ENCODE data around the gene MED27. TPM values are rescaled to one million over a fixed set of nuclear protein-coding genes. Genes with fewer than 3 reads are reported as not detected.

The MED27 gene
- total RNA-seq, 1 donor from 2014 or later, result 15.7 TPM

- intact Hi-C loops (cut with DNase I), result no loop called here
- DNase-seq (no peak), ATAC-seq (no peak)
- Histone ChIP-seq H3K36me3 (no peaks in the 10 kb centered on the region), H3K4me3 (no peak overlapping the region), H3K9me3 (no peaks in the 10 kb centered on the region), H3K27me3 (ENCODE audit: low read depth) (peaks cover 37% of the 10 kb centered on the region), H3K27ac (no peak overlapping the region), H3K4me1 (no peaks in the 10 kb centered on the region)
- TF ChIP-seq CTCF (IDR thresholded peaks at IDR 0.05), result no peak
Observed at GRCh38 chr9:131826053-131826452, 253.6 kb downstream of the MED27 start.

- ATAC-seq (no peak), DNase-seq (no peak)
- no peak overlapping the region for H3K27ac ChIP-seq
- intact Hi-C loops (cut with DNase I), result no loop called here
- H3K27me3 ChIP-seq (ENCODE audit: low read depth), result peaks cover 38% of the 10 kb centered on the region
- H3K4me1 ChIP-seq, result no peaks in the 10 kb centered on the region
- no peaks in the 10 kb centered on the region for H3K9me3 ChIP-seq
- no peaks in the 10 kb centered on the region for H3K36me3 ChIP-seq
- H3K4me3 ChIP-seq, result no peak overlapping the region
- no peak for TF ChIP-seq CTCF (IDR thresholded peaks at IDR 0.05)
Observed at GRCh38 chr9:131824953-131825495, 254.6 kb downstream of the MED27 start.

DNA sequence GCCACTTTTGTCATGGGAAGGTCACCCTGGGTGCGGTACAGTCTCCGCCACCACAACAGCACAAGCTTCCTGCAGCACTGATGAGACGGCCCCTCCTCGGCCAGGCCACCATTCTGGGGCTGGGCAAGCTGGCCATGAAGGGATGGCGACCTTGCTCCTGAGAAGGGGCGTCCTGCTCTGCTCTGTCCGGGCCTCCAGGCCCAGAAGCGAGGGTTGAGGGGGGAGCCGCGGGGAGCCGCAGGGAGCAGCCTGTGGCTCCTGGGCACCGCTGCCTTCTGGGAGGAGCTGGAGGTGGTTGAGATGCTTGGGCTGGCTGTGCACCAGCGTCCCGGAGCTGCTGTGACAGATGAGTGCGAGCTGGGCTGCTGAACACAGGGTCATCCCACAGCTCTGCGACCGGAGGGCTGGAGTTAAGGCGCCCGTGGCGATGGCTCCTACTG lies 255.5 kb downstream of the MED27 start:
- no peaks in the 10 kb centered on the region for H3K9me3 ChIP-seq
- peaks cover 42% of the 10 kb centered on the region for H3K27me3 ChIP-seq (ENCODE audit: low read depth)
- ATAC-seq (no peak), DNase-seq (no peak)
- intact Hi-C loops (cut with DNase I), result no loop called here
- no peak overlapping the region for H3K27ac ChIP-seq
- TF ChIP-seq CTCF (IDR thresholded peaks at IDR 0.05), result no peak
- H3K4me1 ChIP-seq, result no peaks in the 10 kb centered on the region
- no peaks in the 10 kb centered on the region for H3K36me3 ChIP-seq
- H3K4me3 ChIP-seq, result no peak overlapping the region

GRCh38 chr9:131823701-131824146 lies 255.9 kb downstream of the MED27 start:
- Histone ChIP-seq H3K27ac (no peak overlapping the region), H3K27me3 (ENCODE audit: low read depth) (peaks cover 42% of the 10 kb centered on the region), H3K36me3 (no peaks in the 10 kb centered on the region), H3K4me3 (no peak overlapping the region), H3K4me1 (no peaks in the 10 kb centered on the region), H3K9me3 (no peaks in the 10 kb centered on the region)
- ATAC-seq (no peak), DNase-seq (no peak)
- TF ChIP-seq CTCF (IDR thresholded peaks at IDR 0.05), result no peak
- intact Hi-C loops (cut with DNase I), result no loop called here

GRCh38 chr9:131818089-131818488 lies 261.6 kb downstream of the MED27 start:
- H3K36me3 ChIP-seq, result no peaks in the 10 kb centered on the region
- H3K27me3 ChIP-seq (ENCODE audit: low read depth), result peaks cover 33% of the 10 kb centered on the region
- H3K4me1 ChIP-seq, result no peaks in the 10 kb centered on the region
- no peak for TF ChIP-seq CTCF (IDR thresholded peaks at IDR 0.05)
- no peaks in the 10 kb centered on the region for H3K9me3 ChIP-seq
- intact Hi-C loops (cut with DNase I), result no loop called here
- DNase-seq (no peak), ATAC-seq (no peak)
- no peak overlapping the region for H3K4me3 ChIP-seq
- H3K27ac ChIP-seq, result no peak overlapping the region
